Mesothelial cell of epicardium (in vitro differentiated cells): Measurements from ENCODE around the gene IFT122. TPM values are rescaled to one million over a fixed set of nuclear protein-coding genes. Genes with fewer than 3 reads are reported as not detected.

Experiments
- DNase-seq, 2 experiments: peaks; one replicate each; pipeline ENCODE4 v3.0.0; 2021; ENCODE audit warnings: low spot score in 2 of 2; ENCODE audit not compliant: unreplicated experiment in 2 of 2
- H3K27ac Mint-ChIP-seq: 2 replicates; pipeline ENCODE4 v1.8.0; 2021; ENCODE audit warnings: mixed read lengths
- H3K27me3 Mint-ChIP-seq: 2 replicates; pipeline ENCODE4 v1.8.0; 2021; ENCODE audit warnings: low read depth, mixed read lengths
- H3K36me3 Mint-ChIP-seq: 2 replicates; pipeline ENCODE4 v1.8.0; 2021; ENCODE audit warnings: mixed read lengths
- H3K4me1 Mint-ChIP-seq: 2 replicates; pipeline ENCODE4 v1.8.0; 2021; ENCODE audit warnings: mixed read lengths
- H3K4me3 Mint-ChIP-seq: 2 replicates; pipeline ENCODE4 v1.8.0; 2021; ENCODE audit warnings: mild to moderate bottlenecking, moderate library complexity, mixed read lengths
- H3K9me3 Mint-ChIP-seq: 2 replicates; pipeline ENCODE4 v1.8.0; 2021; ENCODE audit warnings: mixed read lengths
- CTCF ChIP-seq: fragments of 200-600 bp; sonication (generic); IDR thresholded peaks from one replicate; pipeline ENCODE4 v1.5.0; 2021; ENCODE audit warnings: antibody characterized with exemption; ENCODE audit not compliant: unreplicated experiment
- total RNA-seq: library from RNA; stranded (reverse); gene quantifications from 3 replicates; pipeline ENCODE4 v1.2.1, GENCODE V29; 2021

IFT122 gene
- total RNA-seq, 1 donor from 2014 or later, result 48.0 TPM

GRCh38 chr3:129563850-129564535 lies 124.0 kb downstream of the IFT122 start:
- Mint-ChIP-seq H3K4me1 (peaks cover 6% of the 10 kb centered on the region), H3K27me3 (no peaks in the 10 kb centered on the region), H3K27ac (no peak overlapping the region), H3K36me3 (no peaks in the 10 kb centered on the region), H3K4me3 (no peak overlapping the region), H3K9me3 (no peaks in the 10 kb centered on the region)
- no peak for TF ChIP-seq CTCF
- DNase-seq, result no peak

GRCh38 chr3:129564981-129565644 lies 125.1 kb downstream of the IFT122 start:
- peaks cover 6% of the 10 kb centered on the region for H3K4me1 Mint-ChIP-seq
- no peak overlapping the region for H3K4me3 Mint-ChIP-seq
- no peaks in the 10 kb centered on the region for H3K27me3 Mint-ChIP-seq
- H3K27ac Mint-ChIP-seq, result no peak overlapping the region
- no peaks in the 10 kb centered on the region for H3K9me3 Mint-ChIP-seq
- H3K36me3 Mint-ChIP-seq, result no peaks in the 10 kb centered on the region
- TF ChIP-seq CTCF, result no peak
- DNase-seq, result no peak

- no peak for TF ChIP-seq CTCF
- Mint-ChIP-seq H3K4me3 (no peak overlapping the region), H3K36me3 (no peaks in the 10 kb centered on the region), H3K9me3 (no peaks in the 10 kb centered on the region), H3K4me1 (peaks cover under 1% of the 10 kb centered on the region), H3K27ac (no peak overlapping the region), H3K27me3 (no peaks in the 10 kb centered on the region)
- DNase-seq, result no peak
Observed at GRCh38 chr3:129565902-129566301, 125.9 kb downstream of the IFT122 start.

GRCh38 chr3:129567176-129567705 lies 127.2 kb downstream of the IFT122 start:
- no peaks in the 10 kb centered on the region for H3K36me3 Mint-ChIP-seq
- H3K4me1 Mint-ChIP-seq, result no peaks in the 10 kb centered on the region
- H3K27me3 Mint-ChIP-seq, result no peaks in the 10 kb centered on the region
- no peak for DNase-seq
- H3K4me3 Mint-ChIP-seq, result no peak overlapping the region
- H3K27ac Mint-ChIP-seq, result no peak overlapping the region
- no peaks in the 10 kb centered on the region for H3K9me3 Mint-ChIP-seq
- no peak for TF ChIP-seq CTCF

- TF ChIP-seq CTCF, result no peak
- DNase-seq, result no peak
- H3K36me3 Mint-ChIP-seq, result no peaks in the 10 kb centered on the region
- H3K4me1 Mint-ChIP-seq, result no peaks in the 10 kb centered on the region
- no peaks in the 10 kb centered on the region for H3K27me3 Mint-ChIP-seq
- no peaks in the 10 kb centered on the region for H3K9me3 Mint-ChIP-seq
- no peak overlapping the region for H3K27ac Mint-ChIP-seq
- no peak overlapping the region for H3K4me3 Mint-ChIP-seq
Observed at GRCh38 chr3:129567939-129568338, 127.9 kb downstream of the IFT122 start.
